ENCODE measurements around the gene ARSI.

Gene ARSI

GRCh38 chr5:150302301-150303069, at the start of gene ARSI:
Gene ARSI (minus strand): TSS chr5:150302905. CDS start chr5:150302373, 532 bp downstream.
- Histone ChIP-seq H3K27ac (no peak within 1 kb of the TSS), H3K27me3 (peaks cover 67% of the 10 kb centered on the region), H3K4me3 (ENCODE audit: low read depth in 1 of 2, low read length in 1 of 2) (no peak within 1 kb of the TSS), H3K4me1 (ENCODE audit: control insufficient read depth in 1 of 2, insufficient read depth in 1 of 2, low read depth in 1 of 2, low read length in 1 of 2) (no peaks in the 10 kb centered on the region), H3K36me3 (no peaks in the 10 kb centered on the region), H3K9me3 (no peaks in the 10 kb centered on the region)
- no peak for TF ChIP-seq CTCF (IDR thresholded peaks at IDR 0.05)

GRCh38 chr5:150350524-150351344, 48.0 kb upstream of the ARSI start:
- no peak for TF ChIP-seq CTCF (IDR thresholded peaks at IDR 0.05)
- peak overlapping the region in 1 of 2 experiments; percentile 21 for H3K4me3 ChIP-seq (ENCODE audit: low read depth in 1 of 2, low read length in 1 of 2)
- H3K4me1 ChIP-seq (ENCODE audit: control insufficient read depth in 1 of 2, insufficient read depth in 1 of 2, low read depth in 1 of 2, low read length in 1 of 2): peaks cover 24 to 25% of the 10 kb centered on the region in 2 experiments
- H3K27me3 ChIP-seq: no peaks in the 10 kb centered on the region
- H3K27ac ChIP-seq: peak overlapping the region; percentile 56
- no peaks in the 10 kb centered on the region for H3K9me3 ChIP-seq
- H3K36me3 ChIP-seq: no peaks in the 10 kb centered on the region

GRCh38 chr5:150349681-150350275, 47.1 kb upstream of the ARSI start:
- Histone ChIP-seq H3K36me3 (no peaks in the 10 kb centered on the region), H3K9me3 (no peaks in the 10 kb centered on the region), H3K4me1 (ENCODE audit: control insufficient read depth in 1 of 2, insufficient read depth in 1 of 2, low read depth in 1 of 2, low read length in 1 of 2) (peaks cover 24 to 25% of the 10 kb centered on the region in 2 experiments), H3K4me3 (ENCODE audit: low read depth in 1 of 2, low read length in 1 of 2) (no peak overlapping the region), H3K27me3 (no peaks in the 10 kb centered on the region), H3K27ac (no peak overlapping the region)
- no peak for TF ChIP-seq CTCF (IDR thresholded peaks at IDR 0.05)

- no peak overlapping the region for H3K27ac ChIP-seq
- no peaks in the 10 kb centered on the region for H3K27me3 ChIP-seq
- no peak overlapping the region for H3K4me3 ChIP-seq (ENCODE audit: low read depth in 1 of 2, low read length in 1 of 2)
- TF ChIP-seq CTCF (IDR thresholded peaks at IDR 0.05): no peak
- no peaks in the 10 kb centered on the region for H3K9me3 ChIP-seq
- peaks cover 18 to 20% of the 10 kb centered on the region in 2 experiments for H3K4me1 ChIP-seq (ENCODE audit: control insufficient read depth in 1 of 2, insufficient read depth in 1 of 2, low read depth in 1 of 2, low read length in 1 of 2)
- no peaks in the 10 kb centered on the region for H3K36me3 ChIP-seq
These were observed 44.7 kb upstream of the ARSI start for GRCh38 chr5:150347451-150347850.

- Histone ChIP-seq H3K36me3 (no peaks in the 10 kb centered on the region), H3K9me3 (no peaks in the 10 kb centered on the region), H3K27ac (no peak overlapping the region), H3K27me3 (no peaks in the 10 kb centered on the region), H3K4me3 (ENCODE audit: low read depth in 1 of 2, low read length in 1 of 2) (no peak overlapping the region), H3K4me1 (ENCODE audit: control insufficient read depth in 1 of 2, insufficient read depth in 1 of 2, low read depth in 1 of 2, low read length in 1 of 2) (peaks cover 14 to 16% of the 10 kb centered on the region in 2 experiments)
- TF ChIP-seq CTCF (IDR thresholded peaks at IDR 0.05): no peak
These were observed 44.3 kb upstream of the ARSI start for GRCh38 chr5:150347003-150347402.
